ENCODE data around the gene ADRB2.

The ADRB2 gene

DNA sequence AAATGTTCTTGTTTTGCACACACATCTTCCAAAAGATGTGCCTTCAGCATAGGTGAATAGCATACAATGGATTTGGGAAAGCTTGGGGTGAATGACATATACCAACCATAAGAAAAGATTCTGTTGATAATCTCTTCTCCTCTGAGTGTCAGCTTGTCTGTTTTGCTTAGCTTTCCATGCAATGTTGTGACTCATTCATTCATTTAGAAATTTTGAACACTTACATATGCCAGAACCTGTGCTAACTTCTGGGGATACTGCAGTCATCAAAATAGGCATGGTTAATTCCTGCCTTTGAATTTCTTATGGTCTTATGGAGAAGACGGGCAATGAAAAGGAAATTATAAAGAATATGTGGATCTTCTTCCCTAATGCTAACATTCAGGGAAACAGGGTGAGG, 14.1 kb downstream of the ADRB2 start:
- TF ChIP-seq CTCF (IDR thresholded peaks at IDR 0.05) = no peak
- Histone ChIP-seq H2AFZ (no peak overlapping the region), H3K36me3 (ENCODE audit: control insufficient read depth, insufficient read depth, low read length) (no peaks in the 10 kb centered on the region), H3K9me3 (ENCODE audit: control insufficient read depth, low read length) (no peaks in the 10 kb centered on the region), H3K9ac (no peak overlapping the region), H3K27ac (no peak overlapping the region), H3K4me1 (peaks cover 2% of the 10 kb centered on the region), H3K4me3 (ENCODE audit: low read depth, low read length) (no peak overlapping the region), H3K4me2 (ENCODE audit: low read length) (no peak overlapping the region), H3K79me2 (no peaks in the 10 kb centered on the region), H3K27me3 (ENCODE audit: control insufficient read depth, insufficient read depth, low read length) (no peaks in the 10 kb centered on the region)

- H3K9ac ChIP-seq = no peak overlapping the region
- no peaks in the 10 kb centered on the region for H3K36me3 ChIP-seq (ENCODE audit: control insufficient read depth, insufficient read depth, low read length)
- H2AFZ ChIP-seq = no peak overlapping the region
- H3K4me3 ChIP-seq (ENCODE audit: low read depth, low read length) = no peak overlapping the region
- H3K27me3 ChIP-seq (ENCODE audit: control insufficient read depth, insufficient read depth, low read length) = no peaks in the 10 kb centered on the region
- no peak overlapping the region for H3K4me2 ChIP-seq (ENCODE audit: low read length)
- H3K9me3 ChIP-seq (ENCODE audit: control insufficient read depth, low read length) = no peaks in the 10 kb centered on the region
- H3K27ac ChIP-seq = no peak overlapping the region
- H3K79me2 ChIP-seq = no peaks in the 10 kb centered on the region
- peaks cover 2% of the 10 kb centered on the region for H3K4me1 ChIP-seq
- TF ChIP-seq CTCF (IDR thresholded peaks at IDR 0.05) = no peak
These were observed 15.1 kb downstream of the ADRB2 start for GRCh38 chr5:148841519-148841918.

- no peak for TF ChIP-seq CTCF (IDR thresholded peaks at IDR 0.05)
- no peak overlapping the region for H3K4me3 ChIP-seq (ENCODE audit: low read depth, low read length)
- no peak overlapping the region for H3K4me2 ChIP-seq (ENCODE audit: low read length)
- peaks cover 2% of the 10 kb centered on the region for H3K4me1 ChIP-seq
- H3K27me3 ChIP-seq (ENCODE audit: control insufficient read depth, insufficient read depth, low read length) = no peaks in the 10 kb centered on the region
- no peak overlapping the region for H3K9ac ChIP-seq
- no peak overlapping the region for H2AFZ ChIP-seq
- no peaks in the 10 kb centered on the region for H3K79me2 ChIP-seq
- H3K9me3 ChIP-seq (ENCODE audit: control insufficient read depth, low read length) = no peaks in the 10 kb centered on the region
- H3K27ac ChIP-seq = no peak overlapping the region
- H3K36me3 ChIP-seq (ENCODE audit: control insufficient read depth, insufficient read depth, low read length) = no peaks in the 10 kb centered on the region
These were observed 15.8 kb downstream of the ADRB2 start for GRCh38 chr5:148842161-148842560.

- H3K27ac ChIP-seq = no peak overlapping the region
- H3K36me3 ChIP-seq (ENCODE audit: control insufficient read depth, insufficient read depth, low read length) = no peaks in the 10 kb centered on the region
- H3K9ac ChIP-seq = no peak overlapping the region
- TF ChIP-seq CTCF (IDR thresholded peaks at IDR 0.05) = no peak
- H3K4me1 ChIP-seq = peaks cover 2% of the 10 kb centered on the region
- no peaks in the 10 kb centered on the region for H3K79me2 ChIP-seq
- no peak overlapping the region for H3K4me2 ChIP-seq (ENCODE audit: low read length)
- H2AFZ ChIP-seq = no peak overlapping the region
- H3K4me3 ChIP-seq (ENCODE audit: low read depth, low read length) = no peak overlapping the region
- H3K27me3 ChIP-seq (ENCODE audit: control insufficient read depth, insufficient read depth, low read length) = no peaks in the 10 kb centered on the region
- no peaks in the 10 kb centered on the region for H3K9me3 ChIP-seq (ENCODE audit: control insufficient read depth, low read length)
These were observed 17.3 kb downstream of the ADRB2 start for GRCh38 chr5:148843510-148844318.

Measured in parathyroid adenoma (tissue), 2 donors.